GM21423 (cell line): Measurements from ENCODE around the gene COL4A2.
A peak's percentile ranks its signal among the peaks of the same experiment; 100 is the strongest.

Experiments
- ATAC-seq: cut with Tn5 transposase; IDR thresholded peaks from one replicate; pipeline ENCODE4 v1.9.1; 2021; ENCODE audit warnings: mild to moderate bottlenecking, moderate library complexity; ENCODE audit not compliant: unreplicated experiment

COL4A2 gene

GRCh38 chr13:110503979-110504499 is 197.0 kb downstream of the COL4A2 start:
- no peak for ATAC-seq

- no peak for ATAC-seq
These were observed 198.5 kb downstream of the COL4A2 start for GRCh38 chr13:110505594-110505993.

GRCh38 chr13:110506396-110506795 is 199.3 kb downstream of the COL4A2 start:
- no peak for ATAC-seq

GRCh38 chr13:110506859-110507566 is 199.9 kb downstream of the COL4A2 start:
- ATAC-seq = no peak

- no peak for ATAC-seq
These were observed 200.7 kb downstream of the COL4A2 start for GRCh38 chr13:110507678-110508381.

GRCh38 chr13:110509478-110509926 is 202.4 kb downstream of the COL4A2 start:
- ATAC-seq = no peak

- peak; percentile 53 for ATAC-seq
These were observed 203.1 kb downstream of the COL4A2 start for GRCh38 chr13:110509971-110510786.

- ATAC-seq = no peak
These were observed 204.6 kb downstream of the COL4A2 start for GRCh38 chr13:110511509-110512181.

GRCh38 chr13:110512198-110512740 is 205.2 kb downstream of the COL4A2 start:
- ATAC-seq = no peak

- ATAC-seq = no peak
These were observed 209.4 kb downstream of the COL4A2 start for GRCh38 chr13:110516500-110516899.

- no peak for ATAC-seq
These were observed 210.6 kb downstream of the COL4A2 start for GRCh38 chr13:110517505-110518225.

GRCh38 chr13:110518226-110518525 is 211.1 kb downstream of the COL4A2 start:
- ATAC-seq = no peak

- no peak for ATAC-seq
These were observed 211.5 kb downstream of the COL4A2 start for GRCh38 chr13:110518571-110518970.

GRCh38 chr13:110519046-110519445 is 212.0 kb downstream of the COL4A2 start:
- ATAC-seq = no peak

GRCh38 chr13:110519506-110519905 is 212.4 kb downstream of the COL4A2 start:
- ATAC-seq = no peak

GRCh38 chr13:110520431-110521295 is 213.6 kb downstream of the COL4A2 start:
- ATAC-seq = no peak

GRCh38 chr13:110521296-110521680 is 214.2 kb downstream of the COL4A2 start:
- ATAC-seq = no peak

- peak; percentile 23 for ATAC-seq
These were observed 214.9 kb downstream of the COL4A2 start for GRCh38 chr13:110521946-110522345.

GRCh38 chr13:110522721-110523120 is 215.6 kb downstream of the COL4A2 start:
- ATAC-seq = no peak
